Suprapubic skin (tissue), 4 donors: ENCODE measurements around the gene RELL1. TPM values are rescaled to one million over a fixed set of nuclear protein-coding genes. Genes with fewer than 3 reads are reported as not detected.

ENCODE experiments used
- DNase-seq, 2 donors: peaks; one replicate each; pipeline ENCODE4 v3.0.0-alpha.2; 2019; ENCODE audit warnings: low spot score in 2 of 2
- H3K27ac ChIP-seq: fragments of 200-600 bp; sonication (generic); one replicate; pipeline ENCODE4 v1.5.1; 2019
- H3K27me3 ChIP-seq: fragments of 200-600 bp; sonication (generic); one replicate; pipeline ENCODE4 v1.5.1; 2019
- H3K36me3 ChIP-seq: fragments of 200-600 bp; sonication (generic); one replicate; pipeline ENCODE4 v1.5.1; 2019
- H3K4me1 ChIP-seq: fragments of 200-600 bp; sonication (generic); one replicate; pipeline ENCODE4 v1.5.1; 2019
- H3K4me3 ChIP-seq: fragments of 200-600 bp; sonication (generic); one replicate; pipeline ENCODE4 v1.5.1; 2019; ENCODE audit warnings: mild to moderate bottlenecking
- H3K9me3 ChIP-seq: fragments of 200-600 bp; sonication (generic); one replicate; pipeline ENCODE4 v1.5.1; 2019
- CTCF ChIP-seq, 2 donors: fragments of 200-600 bp in 1 of 2; fragments of 450-650 bp in 1 of 2; sonication (generic) in 1 of 2; IDR thresholded peaks; one replicate each; pipeline ENCODE4 v1.5.1; 2016 to 2019; ENCODE audit warnings: antibody characterized with exemption in 2 of 2, mild to moderate bottlenecking in 1 of 2, moderate library complexity in 1 of 2
- EP300 ChIP-seq: sonication (generic); formaldehyde crosslinking; IDR thresholded peaks from one replicate; pipeline ENCODE4 v1.6.1; 2017; ENCODE audit warnings: antibody characterized with exemption
- POLR2A ChIP-seq, 2 donors: fragments of 450-650 bp; IDR thresholded peaks; one replicate each; pipeline ENCODE4 v1.6.1; 2017; ENCODE audit warnings: antibody characterized with exemption in 2 of 2, mild to moderate bottlenecking in 2 of 2, moderate library complexity in 2 of 2
- POLR2AphosphoS5 ChIP-seq, 3 donors: sonication (generic); formaldehyde crosslinking; IDR thresholded peaks; one replicate each; pipeline ENCODE4 v1.6.1; 2017; ENCODE audit warnings: antibody characterized with exemption in 3 of 3
- WGBS: methylation state at CpG from one replicate; pipeline ENCODE4 v1.1.5; 2018; 5-methylcytosine and 5-hydroxymethylcytosine counted together
- total RNA-seq, 4 donors: library from RNA; depleted of rRNA; stranded (reverse); fragments of >200 nt; gene quantifications; one replicate each; pipeline ENCODE4 v1.1.0, GENCODE V29; 2016

RELL1 gene
- total RNA-seq, 4 donors from 2014 or later = 56.6 to 88.2 (median 66.7) TPM

DNA sequence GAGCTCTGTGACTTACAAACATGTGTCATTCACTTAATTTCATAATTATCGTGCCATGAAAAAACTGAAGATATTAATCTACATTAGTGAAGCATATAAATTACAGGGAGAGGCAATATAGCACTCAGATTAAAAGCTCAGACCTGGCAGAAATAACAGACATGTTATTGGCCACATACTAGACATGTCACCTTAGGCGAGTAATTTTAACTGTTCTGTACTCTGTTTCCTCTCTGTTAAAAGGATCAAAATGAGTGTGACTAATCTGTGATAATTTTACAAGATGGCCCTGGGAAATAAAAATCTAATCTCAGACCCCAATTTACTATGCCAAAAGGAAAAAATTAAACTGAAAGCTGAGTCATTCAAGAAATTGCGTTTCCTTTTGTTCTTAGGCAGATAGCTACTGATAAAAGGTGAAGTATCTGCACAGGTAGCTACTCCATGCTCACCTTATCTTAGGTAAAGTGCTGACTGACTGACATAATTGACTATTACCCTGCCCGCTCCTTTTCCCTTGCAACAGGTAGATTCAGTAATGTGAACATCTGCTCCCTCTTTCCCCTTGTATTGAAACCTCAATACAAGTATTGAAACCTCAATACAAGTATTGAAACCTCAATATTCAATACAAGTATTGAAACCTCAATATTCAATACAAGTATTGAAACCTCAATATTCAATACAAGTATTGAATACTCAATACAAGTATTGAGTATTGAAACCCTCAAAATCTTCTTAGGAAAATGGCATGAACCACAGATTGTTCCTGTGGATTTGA lies 33.2 kb downstream of the RELL1 start:
- Histone ChIP-seq H3K27me3 (no peaks in the 10 kb centered on the region), H3K9me3 (peaks cover 8% of the 10 kb centered on the region), H3K27ac (no peak overlapping the region), H3K4me3 (no peak overlapping the region), H3K36me3 (peaks cover 9% of the 10 kb centered on the region), H3K4me1 (peaks cover 9% of the 10 kb centered on the region)
- 59% methylated on average over 4 of the region's 4 CpGs for WGBS
- no peak for TF ChIP-seq EP300
- TF ChIP-seq POLR2A (IDR thresholded peaks at IDR 0.05) = no peak
- TF ChIP-seq POLR2AphosphoS5 (IDR thresholded peaks at IDR 0.05) = no peak
- TF ChIP-seq CTCF (IDR thresholded peaks at IDR 0.05) = no peak
- no peak for DNase-seq

- no peak for DNase-seq
- Histone ChIP-seq H3K9me3 (peaks cover 8% of the 10 kb centered on the region), H3K4me1 (peaks cover 12% of the 10 kb centered on the region), H3K36me3 (peaks cover 10% of the 10 kb centered on the region), H3K4me3 (no peak overlapping the region), H3K27ac (no peak overlapping the region), H3K27me3 (no peaks in the 10 kb centered on the region)
- TF ChIP-seq POLR2AphosphoS5 (IDR thresholded peaks at IDR 0.05) (no peak), CTCF (IDR thresholded peaks at IDR 0.05) (no peak), EP300 (no peak), POLR2A (IDR thresholded peaks at IDR 0.05) (no peak)
- WGBS = 97% methylated on average over 13 of the region's 13 CpGs
Observed at GRCh38 chr4:37651781-37652377, 34.3 kb downstream of the RELL1 start.

GRCh38 chr4:37650481-37650880 lies 35.7 kb downstream of the RELL1 start:
- no peak for DNase-seq
- TF ChIP-seq POLR2A (IDR thresholded peaks at IDR 0.05) (no peak), EP300 (no peak), POLR2AphosphoS5 (IDR thresholded peaks at IDR 0.05) (no peak), CTCF (IDR thresholded peaks at IDR 0.05) (no peak)
- Histone ChIP-seq H3K27ac (no peak overlapping the region), H3K27me3 (no peaks in the 10 kb centered on the region), H3K36me3 (peaks cover 21% of the 10 kb centered on the region), H3K9me3 (no peaks in the 10 kb centered on the region), H3K4me1 (peaks cover 12% of the 10 kb centered on the region), H3K4me3 (no peak overlapping the region)
- 86% methylated on average over 5 of the region's 5 CpGs for WGBS

DNA sequence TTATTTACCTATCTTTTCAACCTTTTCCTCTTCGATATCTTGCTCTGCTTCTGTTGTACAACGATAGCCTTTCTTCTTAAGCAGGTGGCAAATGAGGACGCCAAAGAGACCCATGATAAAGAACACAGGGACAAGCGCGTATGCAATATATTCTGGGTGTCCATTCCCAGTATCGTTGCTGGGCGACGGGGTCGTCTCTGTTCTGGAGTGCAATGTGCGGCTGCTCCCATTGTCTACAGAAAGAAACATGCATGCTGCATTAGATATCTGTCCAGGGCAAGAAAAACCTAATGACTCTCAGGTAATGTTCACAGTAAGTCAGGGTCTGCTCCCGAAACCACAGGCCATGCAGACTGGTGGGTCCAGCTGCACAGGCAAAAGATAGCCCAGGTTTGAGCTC lies 36.9 kb downstream of the RELL1 start:
- WGBS = 97% methylated on average over 11 of the region's 11 CpGs
- Histone ChIP-seq H3K36me3 (peaks cover 27% of the 10 kb centered on the region), H3K27ac (no peak overlapping the region), H3K27me3 (no peaks in the 10 kb centered on the region), H3K4me3 (no peak overlapping the region), H3K9me3 (no peaks in the 10 kb centered on the region), H3K4me1 (peaks cover 12% of the 10 kb centered on the region)
- DNase-seq = no peak
- TF ChIP-seq CTCF (IDR thresholded peaks at IDR 0.05) = no peak
- TF ChIP-seq EP300 = no peak
- no peak for TF ChIP-seq POLR2A (IDR thresholded peaks at IDR 0.05)
- no peak for TF ChIP-seq POLR2AphosphoS5 (IDR thresholded peaks at IDR 0.05)

- WGBS = 55% methylated on average over 8 of the region's 8 CpGs
- peak in 1 of 2 donors; percentile 68 for DNase-seq
- H3K27ac ChIP-seq = no peak overlapping the region
Observed at GRCh38 chr4:37648084-37648817, 37.9 kb downstream of the RELL1 start.

More at GRCh38 chr4:37648084-37648817, 37.9 kb downstream of the RELL1 start:
- Histone ChIP-seq H3K4me1 (peaks cover 9% of the 10 kb centered on the region), H3K4me3 (no peak overlapping the region), H3K27me3 (no peaks in the 10 kb centered on the region), H3K9me3 (no peaks in the 10 kb centered on the region), H3K36me3 (peaks cover 27% of the 10 kb centered on the region)
- TF ChIP-seq EP300 (no peak), CTCF (IDR thresholded peaks at IDR 0.05) (no peak), POLR2A (IDR thresholded peaks at IDR 0.05) (no peak), POLR2AphosphoS5 (IDR thresholded peaks at IDR 0.05) (peak in 2 of 3 donors; percentile 21 to 71)
